PC-9 (cell line): Measurements from ENCODE around the gene NFKB2. TPM values are rescaled to one million over a fixed set of nuclear protein-coding genes. Genes with fewer than 3 reads are reported as not detected.

Source experiments
- BruUV-seq: library from RNA; stranded (reverse); fragments of 400-500 nt; replicated peaks from 2 replicates; lab custom pipeline; 2021; lab: Mats Ljungman, UMichigan
- CTCF ChIA-PET: fragments of 300-600 bp; sonication (Branson Sonifier 250); formaldehyde crosslinking; loops from one replicate; lab custom pipeline; 2022; ENCODE audit warnings: antibody characterized with exemption; lab: Charles Lee
- POLR2A ChIA-PET: fragments of 300-600 bp; sonication (Branson Sonifier 250); formaldehyde crosslinking; loops from one replicate; lab custom pipeline; 2022; ENCODE audit warnings: antibody characterized with exemption; ENCODE audit not compliant: unreplicated experiment; lab: Charles Lee
- DNase-seq, 2 experiments: peaks; one replicate each; pipeline versions ENCODE4 v3.0.0 to v3.0.0-alpha.2; 2015 to 2022; ENCODE audit warnings: mixed read lengths in 1 of 2
- H2AFZ ChIP-seq: fragments of 200-600 bp; sonication (generic); 2 replicates; pipeline ENCODE4 v1.8.1; 2017; ENCODE audit warnings: antibody characterized with exemption
- H3F3A ChIP-seq: fragments of 200-600 bp; sonication (generic); 2 replicates; pipeline ENCODE4 v1.8.1; 2017; ENCODE audit warnings: antibody characterized with exemption, mild to moderate bottlenecking, low read depth; ENCODE audit not compliant: insufficient read depth
- H3K27ac ChIP-seq: fragments of 200-600 bp; sonication (generic); 2 replicates; pipeline ENCODE4 v1.6.1; 2016; ENCODE audit warnings: mixed run types
- H3K27me3 ChIP-seq: fragments of 200-600 bp; sonication (generic); 2 replicates; pipeline ENCODE4 v1.6.1; 2016; ENCODE audit warnings: low read depth, mixed run types; ENCODE audit not compliant: insufficient read depth
- H3K36me3 ChIP-seq: fragments of 200-600 bp; sonication (generic); 2 replicates; pipeline ENCODE4 v1.6.1; 2016; ENCODE audit warnings: low read depth, mixed run types
- H3K4me1 ChIP-seq: fragments of 200-600 bp; sonication (generic); replicated peaks from 2 replicates; pipeline ENCODE4 v1.6.1; 2016; ENCODE audit warnings: mixed run types; ENCODE audit not compliant: insufficient read depth
- H3K4me2 ChIP-seq: fragments of 200-600 bp; sonication (generic); 2 replicates; pipeline ENCODE4 v1.6.1; 2017; ENCODE audit warnings: mixed run types
- H3K4me3 ChIP-seq: fragments of 200-600 bp; sonication (generic); 2 replicates; pipeline ENCODE4 v1.6.1; 2016; ENCODE audit warnings: mixed run types
- H3K79me2 ChIP-seq: fragments of 200-600 bp; sonication (generic); 2 replicates; pipeline ENCODE4 v1.6.1; 2017; ENCODE audit warnings: low read depth, mixed run types
- H3K9me2 ChIP-seq: fragments of 200-600 bp; sonication (generic); 2 replicates; pipeline ENCODE4 v1.8.1; 2017; ENCODE audit warnings: mild to moderate bottlenecking; ENCODE audit not compliant: insufficient read depth
- H3K9me3 ChIP-seq: fragments of 200-600 bp; sonication (generic); 2 replicates; pipeline ENCODE4 v1.8.1; 2016; ENCODE audit warnings: low read depth; ENCODE audit not compliant: insufficient read depth
- H4K20me1 ChIP-seq: fragments of 200-600 bp; sonication (generic); 2 replicates; pipeline ENCODE4 v1.8.1; 2017; ENCODE audit not compliant: insufficient read depth
- EZH2 ChIP-seq: fragments of 200-600 bp; sonication (generic); IDR thresholded peaks from 2 replicates; pipeline ENCODE4 v1.8.0; 2017; ENCODE audit warnings: antibody characterized with exemption, low read depth
- intact Hi-C: fragments of 100-400 bp; cut with micrococcal nuclease; formaldehyde crosslinking; loops from one replicate; pipeline ENCODE4 v1.10.0; 2022; ENCODE audit not compliant: unreplicated experiment
- total RNA-seq: library from RNA; stranded (reverse); gene quantifications from 2 replicates; pipeline ENCODE4 v1.2.3, GENCODE V29; 2021
- TF ChIP-seq, protein P1 (sequence below): fragments of 200-600 bp; sonication (generic); conservative IDR thresholded peaks from 2 replicates; pipeline ENCODE4 v1.6.1; 2017; ENCODE audit warnings: mixed run types, antibody characterized with exemption, mild to moderate bottlenecking, moderate library complexity

NFKB2 gene
- total RNA-seq, 1 experiment from 2014 or later, result 26.3 TPM

DNA sequence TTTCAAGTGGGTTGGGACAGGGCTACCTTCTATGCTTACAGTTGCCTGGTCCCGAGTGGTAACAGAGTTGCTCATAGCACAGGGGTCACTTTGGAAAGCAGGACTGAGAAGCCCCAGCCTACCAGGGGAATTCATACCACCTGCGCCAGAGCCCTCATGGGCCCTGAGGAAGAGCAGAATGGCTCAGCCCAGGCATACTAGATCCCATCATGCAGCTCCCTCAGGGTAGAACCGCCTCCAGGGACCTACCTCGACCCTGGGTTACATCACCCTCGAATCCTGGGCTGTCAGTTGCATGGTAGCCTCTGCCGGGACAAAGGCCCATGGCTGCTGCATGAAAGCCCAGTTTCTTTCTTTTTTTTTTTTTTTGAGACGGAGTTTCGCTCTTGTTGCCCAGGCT, 34.0 kb downstream of the NFKB2 start:
- Histone ChIP-seq H3K36me3 (no peaks in the 10 kb centered on the region), H3K9me3 (no peaks in the 10 kb centered on the region), H3K9me2 (no peaks in the 10 kb centered on the region), H3F3A (no peaks in the 10 kb centered on the region), H2AFZ (no peak overlapping the region), H3K4me2 (no peak overlapping the region), H3K27ac (no peak overlapping the region), H3K27me3 (no peaks in the 10 kb centered on the region), H3K4me3 (no peak overlapping the region), H4K20me1 (no peaks in the 10 kb centered on the region), H3K4me1 (no peaks in the 10 kb centered on the region), H3K79me2 (peaks cover 6% of the 10 kb centered on the region; the same call in 1 of the 2 replicates)
- no TSS peak for BruUV-seq
- DNase-seq, result no peak
- intact Hi-C loops, result no loop called here
- ChIA-PET CTCF (no interaction called here), POLR2A (no interaction called here)
- no peak for TF ChIP-seq EZH2
- TF ChIP-seq, protein P1, sequence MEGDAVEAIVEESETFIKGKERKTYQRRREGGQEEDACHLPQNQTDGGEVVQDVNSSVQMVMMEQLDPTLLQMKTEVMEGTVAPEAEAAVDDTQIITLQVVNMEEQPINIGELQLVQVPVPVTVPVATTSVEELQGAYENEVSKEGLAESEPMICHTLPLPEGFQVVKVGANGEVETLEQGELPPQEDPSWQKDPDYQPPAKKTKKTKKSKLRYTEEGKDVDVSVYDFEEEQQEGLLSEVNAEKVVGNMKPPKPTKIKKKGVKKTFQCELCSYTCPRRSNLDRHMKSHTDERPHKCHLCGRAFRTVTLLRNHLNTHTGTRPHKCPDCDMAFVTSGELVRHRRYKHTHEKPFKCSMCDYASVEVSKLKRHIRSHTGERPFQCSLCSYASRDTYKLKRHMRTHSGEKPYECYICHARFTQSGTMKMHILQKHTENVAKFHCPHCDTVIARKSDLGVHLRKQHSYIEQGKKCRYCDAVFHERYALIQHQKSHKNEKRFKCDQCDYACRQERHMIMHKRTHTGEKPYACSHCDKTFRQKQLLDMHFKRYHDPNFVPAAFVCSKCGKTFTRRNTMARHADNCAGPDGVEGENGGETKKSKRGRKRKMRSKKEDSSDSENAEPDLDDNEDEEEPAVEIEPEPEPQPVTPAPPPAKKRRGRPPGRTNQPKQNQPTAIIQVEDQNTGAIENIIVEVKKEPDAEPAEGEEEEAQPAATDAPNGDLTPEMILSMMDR, result no peak

DNA sequence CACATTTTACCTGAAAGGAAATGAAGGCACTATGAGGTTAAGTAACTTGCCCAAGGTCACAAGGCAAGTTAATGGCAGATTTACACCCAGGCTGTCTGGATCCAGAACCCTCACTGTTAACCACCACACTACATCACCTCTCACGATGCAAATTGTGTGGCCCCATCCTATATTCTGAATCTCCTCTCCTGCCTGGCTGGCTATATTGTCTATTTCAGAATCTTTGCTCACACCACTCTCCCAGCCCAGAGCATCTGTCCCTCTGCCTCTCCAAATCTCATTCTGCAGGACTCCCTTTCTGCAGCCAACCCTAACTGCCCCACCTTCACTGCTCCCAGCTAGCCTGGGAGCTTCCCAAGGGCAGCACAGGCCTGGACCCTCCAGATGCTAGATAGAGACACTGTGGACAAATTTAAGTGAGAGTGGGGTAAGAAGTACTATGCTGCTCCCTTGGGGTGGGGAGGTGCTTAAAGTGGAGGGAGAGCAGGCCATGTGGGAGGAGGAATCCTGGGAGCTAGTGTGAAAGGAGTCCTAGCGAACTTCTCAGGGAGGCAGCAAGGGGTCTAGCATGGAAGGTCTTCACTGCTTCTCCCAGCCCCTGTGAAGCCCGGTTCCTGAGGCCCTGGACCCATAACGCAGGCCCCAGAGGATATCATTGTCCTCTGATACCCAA, 36.1 kb downstream of the NFKB2 start:
- no peak for TF ChIP-seq EZH2
- TF ChIP-seq, protein P1, result no peak
- CTCF ChIA-PET, result interaction anchor here (1.2 kb wide), 1 partner anchor 9 kb away, joined by 3 read pairs; no protein-coding TSS in a partner anchor
- intact Hi-C loops, result no loop called here
- no peaks in the 10 kb centered on the region for H3K36me3 ChIP-seq
- no peaks in the 10 kb centered on the region for H4K20me1 ChIP-seq
- H3F3A ChIP-seq, result no peaks in the 10 kb centered on the region
- peak overlapping the region; percentile 86 for H2AFZ ChIP-seq
- no peak overlapping the region for H3K27ac ChIP-seq
- no peaks in the 10 kb centered on the region for H3K9me3 ChIP-seq
- no TSS peak for BruUV-seq
- peak overlapping the region; percentile 86 for H3K4me3 ChIP-seq
- no peak for DNase-seq
- POLR2A ChIA-PET, result interaction anchor here (0.6 kb wide), 1 partner anchor 168 kb away, joined by 6 read pairs; no protein-coding TSS in a partner anchor
- no peaks in the 10 kb centered on the region for H3K27me3 ChIP-seq
- H3K4me2 ChIP-seq, result peak overlapping the region; percentile 94
- no peaks in the 10 kb centered on the region for H3K4me1 ChIP-seq
- H3K79me2 ChIP-seq, result peaks cover 6% of the 10 kb centered on the region; the same call in 1 of the 2 replicates
- no peaks in the 10 kb centered on the region for H3K9me2 ChIP-seq

DNA sequence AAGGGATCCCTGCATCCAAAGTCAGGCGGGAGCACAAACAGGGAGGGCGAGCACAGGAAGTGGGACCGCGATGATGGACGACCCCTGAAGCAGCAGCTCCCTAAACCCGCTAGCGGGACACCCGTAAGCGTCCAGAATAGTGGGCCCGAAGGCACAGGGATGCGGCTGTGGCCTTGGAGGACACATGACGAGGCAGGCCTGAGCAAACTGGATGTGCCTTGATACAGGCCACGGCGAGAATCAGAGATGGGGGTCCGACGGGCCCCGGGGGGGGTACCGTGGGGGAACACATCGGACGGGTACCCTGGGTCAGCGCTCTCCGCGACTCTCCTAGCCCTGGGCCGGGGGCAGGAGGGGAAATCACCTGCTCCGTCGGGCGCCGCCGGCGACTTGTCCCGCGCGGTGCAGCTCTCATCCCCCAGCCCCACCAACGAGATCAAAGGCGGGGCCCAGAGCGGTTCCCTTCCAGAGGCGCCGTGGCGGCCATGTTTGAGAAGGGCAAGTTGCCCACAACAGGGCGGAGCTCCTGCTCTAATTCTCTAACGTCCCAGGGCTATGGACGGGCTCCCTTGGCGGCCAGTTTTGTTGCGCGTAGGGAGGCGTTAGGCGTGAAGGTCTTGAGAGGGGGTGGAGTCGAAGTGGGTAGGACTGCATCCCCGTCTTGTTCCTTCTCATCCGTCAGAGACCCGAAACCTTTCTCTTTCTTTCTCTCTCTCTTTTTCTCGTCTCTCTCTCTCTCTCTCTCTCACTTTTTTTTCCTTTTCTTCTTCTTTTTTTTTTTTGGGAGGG, 36.9 kb downstream of the NFKB2 start, which contains the start of gene CUEDC2:
Gene CUEDC2, minus strand, starts transcription at position 413 of the 789 bp plus-strand sequence. CDS start 7,386 bp downstream, outside the sequence.
- intact Hi-C loops, result no loop called here
- CTCF ChIA-PET, result interaction anchor here (0.6 to 1.2 kb wide), 3 partner anchors 8 to 55 kb away, joined by 3 to 5 read pairs (median 3); no protein-coding TSS in a partner anchor
- H2AFZ ChIP-seq, result peak within 1 kb of the TSS; percentile 86

More for the DNA sequence above, 36.9 kb downstream of the NFKB2 start, which contains the start of gene CUEDC2:
- peak; percentile 82 to 94 for DNase-seq
- no peaks in the 10 kb centered on the region for H3K27me3 ChIP-seq
- no peak within 1 kb of the TSS for H3K27ac ChIP-seq
- POLR2A ChIA-PET, result interaction anchor here (0.6 to 0.7 kb wide), 3 partner anchors 66 to 443 kb away, joined by 3 to 16 read pairs (median 6); no protein-coding TSS in a partner anchor
- H3K4me1 ChIP-seq, result no peaks in the 10 kb centered on the region
- H3F3A ChIP-seq, result no peaks in the 10 kb centered on the region
- peaks cover 6% of the 10 kb centered on the region; the same call in 1 of the 2 replicates for H3K79me2 ChIP-seq
- H4K20me1 ChIP-seq, result no peaks in the 10 kb centered on the region
- H3K4me3 ChIP-seq, result peak within 1 kb of the TSS; percentile 86
- H3K4me2 ChIP-seq, result peak within 1 kb of the TSS; percentile 94
- no peaks in the 10 kb centered on the region for H3K9me3 ChIP-seq
- H3K36me3 ChIP-seq, result no peaks in the 10 kb centered on the region
- BruUV-seq, result TSS peak; percentile 65
- no peak for TF ChIP-seq EZH2
- TF ChIP-seq, protein P1, result no peak
- H3K9me2 ChIP-seq, result no peaks in the 10 kb centered on the region
